GM19023 (cell line): ENCODE data around the gene SFR1.

Experiments used
- ATAC-seq: cut with Tn5 transposase; IDR thresholded peaks from one replicate; pipeline ENCODE4 v1.9.1; 2021; ENCODE audit warnings: mild to moderate bottlenecking, moderate library complexity; ENCODE audit not compliant: unreplicated experiment

Gene SFR1

DNA sequence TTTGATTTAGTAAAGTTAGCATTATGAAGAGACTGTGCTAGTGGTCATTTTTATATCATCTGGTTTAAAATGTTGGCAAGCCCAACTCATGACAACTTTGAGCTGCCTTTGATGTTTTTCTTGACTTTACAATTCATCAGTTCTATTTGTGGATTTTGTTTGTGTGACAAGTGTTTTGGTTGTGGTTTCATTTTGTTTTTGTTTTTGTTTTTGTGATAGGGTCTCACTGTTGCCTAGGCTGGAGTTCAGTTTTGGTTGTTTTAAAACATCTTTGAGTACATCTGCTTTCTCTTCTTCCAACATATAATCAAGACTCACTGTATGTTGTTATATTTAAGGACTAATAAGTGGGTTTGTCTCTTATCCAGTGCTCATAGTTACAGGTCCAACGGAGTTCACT is 17.6 kb upstream of the SFR1 start:
- no peak for ATAC-seq

DNA sequence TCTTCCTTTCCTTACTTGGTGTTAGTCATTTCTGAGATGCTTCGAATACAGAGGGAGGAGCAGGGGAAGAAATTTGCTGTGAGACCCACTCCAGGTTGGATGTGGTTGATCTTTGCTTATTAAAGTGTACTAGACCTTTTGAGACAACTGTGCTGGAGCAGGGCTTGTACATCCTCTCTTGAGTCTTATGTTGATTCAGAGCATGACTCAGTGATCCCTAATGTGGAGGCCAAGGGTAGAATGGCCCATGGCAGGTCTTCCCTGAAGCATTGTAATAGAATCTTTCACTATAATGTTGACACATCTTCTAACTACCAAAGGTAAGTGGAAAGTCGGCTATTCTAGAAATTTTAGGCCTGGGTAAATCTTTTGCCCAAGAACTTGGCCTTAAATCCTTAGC is 17.0 kb upstream of the SFR1 start:
- no peak for ATAC-seq

DNA sequence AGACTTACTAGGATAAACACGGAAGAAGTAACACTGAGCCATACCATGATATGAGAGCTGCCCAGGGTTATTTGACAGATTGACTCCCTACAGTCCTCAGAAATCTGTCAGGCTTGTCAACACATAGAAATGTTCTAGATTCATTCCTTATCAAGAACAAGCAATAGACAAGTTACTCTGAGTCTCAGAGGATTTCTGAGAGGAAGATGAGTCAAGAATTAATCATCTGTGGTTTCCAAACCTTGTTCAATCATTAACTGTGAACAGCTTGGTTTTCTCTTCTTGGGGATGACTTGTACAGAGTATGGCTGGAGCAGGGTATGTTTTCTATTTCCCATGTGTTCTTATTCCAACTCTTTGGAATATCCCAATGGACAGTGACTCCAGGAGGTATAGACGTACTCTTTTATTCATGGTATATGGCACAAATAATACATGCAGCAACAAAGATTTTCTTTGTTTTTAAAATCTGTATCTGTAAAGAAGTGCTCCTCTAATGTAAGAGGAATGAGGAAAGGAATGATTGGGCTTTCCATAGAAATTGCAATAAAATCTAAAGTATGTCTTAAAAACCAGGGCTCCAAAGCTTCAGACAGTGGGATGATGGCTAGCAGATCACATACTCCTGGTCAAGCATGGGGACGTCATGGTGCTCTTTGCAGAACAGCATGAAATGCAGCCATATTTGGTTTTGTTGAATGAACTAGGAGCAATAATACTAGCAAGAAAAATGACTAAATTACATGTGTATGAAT is 11.9 kb upstream of the SFR1 start:
- peak; percentile 78 for ATAC-seq

DNA sequence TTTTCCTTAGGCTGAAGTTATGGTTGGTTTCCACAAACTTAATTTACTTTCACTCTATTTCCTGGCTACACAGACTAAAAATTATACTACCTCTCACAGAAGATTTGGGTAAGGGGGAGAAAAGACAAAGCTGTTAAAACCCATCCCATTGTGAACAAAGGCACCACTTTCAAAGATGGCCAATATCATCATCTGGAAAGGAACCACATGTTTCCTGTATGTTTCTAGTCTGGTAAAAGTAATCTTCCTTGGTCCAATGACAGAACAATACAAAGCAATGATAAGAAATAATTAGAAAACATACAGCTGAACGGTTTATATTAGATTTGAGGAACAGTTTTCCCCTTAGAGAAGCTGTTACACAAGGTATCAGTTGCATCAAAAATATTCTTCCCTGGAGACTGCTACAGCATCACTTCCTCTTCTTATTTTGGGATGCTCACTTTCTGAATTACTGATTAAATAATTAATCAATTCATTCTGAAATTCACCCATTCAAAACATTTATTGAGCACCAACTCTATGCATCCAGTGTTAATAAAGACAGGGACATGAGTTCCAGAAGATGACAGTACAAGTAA is 8.5 kb upstream of the SFR1 start:
- ATAC-seq: no peak

DNA sequence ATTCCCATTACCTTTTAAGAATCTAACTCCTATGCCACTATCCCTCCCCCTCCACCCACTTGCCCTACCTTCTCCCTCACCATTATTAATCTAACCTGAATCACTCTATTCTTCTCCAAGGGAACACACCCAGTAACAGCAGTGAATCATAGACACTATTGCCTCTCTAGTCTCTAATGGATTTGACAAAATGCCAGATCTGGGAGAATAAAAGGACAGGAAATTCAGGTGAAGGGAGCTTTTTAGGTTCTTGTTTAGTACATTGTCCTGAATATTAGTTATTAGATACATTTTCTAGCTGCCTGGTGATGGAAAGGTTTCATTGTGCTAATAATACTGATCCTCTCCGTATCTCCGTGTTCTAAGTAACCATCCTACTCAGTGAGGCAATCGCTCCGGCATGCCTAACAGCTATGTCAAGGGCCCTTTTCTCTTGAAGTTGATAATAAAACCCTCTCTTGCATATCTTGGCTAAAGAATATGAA is 4.1 kb upstream of the SFR1 start:
- ATAC-seq: no peak

DNA sequence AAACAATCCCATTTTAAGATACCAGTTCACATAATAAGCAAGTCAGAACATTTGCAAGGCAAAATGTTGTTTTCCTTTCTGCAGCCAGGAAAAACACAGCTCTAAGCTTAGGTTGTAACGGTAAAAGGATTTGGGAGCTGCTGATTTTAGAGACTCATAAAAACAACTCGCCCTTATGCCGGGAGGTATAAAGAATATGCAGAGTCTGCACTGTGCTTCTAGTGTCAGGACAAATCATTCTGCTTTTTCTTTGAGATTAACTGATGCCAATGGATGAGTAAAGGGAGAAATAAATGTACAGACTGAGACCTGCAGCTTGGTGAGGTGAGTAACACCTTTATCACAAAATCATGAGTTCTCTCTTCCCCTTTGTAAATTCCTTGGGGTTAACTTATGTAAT is 2.0 kb upstream of the SFR1 start:
- ATAC-seq: no peak

DNA sequence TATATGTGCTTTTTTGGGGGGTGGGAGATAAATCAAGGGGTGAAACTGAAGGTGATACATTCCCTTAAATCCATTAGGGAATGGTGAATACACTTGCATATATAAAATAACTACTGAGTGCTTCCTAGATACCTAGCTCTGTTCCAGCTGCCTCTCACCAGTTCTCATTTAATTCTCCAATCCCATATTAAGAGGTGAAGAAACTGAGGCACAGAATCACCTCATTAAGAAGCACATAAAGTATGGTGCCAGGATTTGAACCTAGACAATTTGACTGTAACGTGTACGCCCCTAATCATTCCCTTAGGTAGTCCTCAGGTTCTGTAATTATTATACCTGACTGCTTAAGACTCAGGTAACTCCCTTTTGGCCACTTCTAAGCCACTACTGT is 1.5 kb upstream of the SFR1 start:
- no peak for ATAC-seq

DNA sequence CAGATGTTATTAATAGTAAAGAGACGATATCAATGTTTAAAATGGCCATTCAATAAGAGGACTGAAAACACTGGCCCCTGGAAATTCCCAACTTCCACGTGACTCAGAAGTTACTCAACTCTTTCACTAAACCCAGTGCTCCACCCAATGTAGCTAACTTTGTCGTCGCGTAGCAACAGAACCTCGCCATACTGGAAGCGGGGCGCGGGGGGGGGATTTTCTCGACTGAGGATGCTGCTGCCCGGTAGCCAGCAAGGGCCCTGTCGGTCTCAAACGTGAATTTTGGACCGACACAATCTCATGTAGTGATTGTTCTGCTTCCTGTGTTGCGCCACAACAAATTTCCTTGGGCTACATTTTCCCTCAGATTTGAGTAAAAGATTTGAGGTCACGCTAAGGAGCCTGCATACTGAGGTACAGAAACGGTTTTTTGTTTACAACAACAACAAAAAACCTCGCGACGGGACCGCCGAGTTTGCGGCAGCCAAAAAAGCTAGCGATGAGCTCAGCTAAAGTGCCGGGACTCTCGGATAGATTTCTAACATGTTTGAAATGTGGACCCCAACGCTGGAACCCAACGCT is 977 bp upstream of the SFR1 start:
- ATAC-seq: no peak

DNA sequence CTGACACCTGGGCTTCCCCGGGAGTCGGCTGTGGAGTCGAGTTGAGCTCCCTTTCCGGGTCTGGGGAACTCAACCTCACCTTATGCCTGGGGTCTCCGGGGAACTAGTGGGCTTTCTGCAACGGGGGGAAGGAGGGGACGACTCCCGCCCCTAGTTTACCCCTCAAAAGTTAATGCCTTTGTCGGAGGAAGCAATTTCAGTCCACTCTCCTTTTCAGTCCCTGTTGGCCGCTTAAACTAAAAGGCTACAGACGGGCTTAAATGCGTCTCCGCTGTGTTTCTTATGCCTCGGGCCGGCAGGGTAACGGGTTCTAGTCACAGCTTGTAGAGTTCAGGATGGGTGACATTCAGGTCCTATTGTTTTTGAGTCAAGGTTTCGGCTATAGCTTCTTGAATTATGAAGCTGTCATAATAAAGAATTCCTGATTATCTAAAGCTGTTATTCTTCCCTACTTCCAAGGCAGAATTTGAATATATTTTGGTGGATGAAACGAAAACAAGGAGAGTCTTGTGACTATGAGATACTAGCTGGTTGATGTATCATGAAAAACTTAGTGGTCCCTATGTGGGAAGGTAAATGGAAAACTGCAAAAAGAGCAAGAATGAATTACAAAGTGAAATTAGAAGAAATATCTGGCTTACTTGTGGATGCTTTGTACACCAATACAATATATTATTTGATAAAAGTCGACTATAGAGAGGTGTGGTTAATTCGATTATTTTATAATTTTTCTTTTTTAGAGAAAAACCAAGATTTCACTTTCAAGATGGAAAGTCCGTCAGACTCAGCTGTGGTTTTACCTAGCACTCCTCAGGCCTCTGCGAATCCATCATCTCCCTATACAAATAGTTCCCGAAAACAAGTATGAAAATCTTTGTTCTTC is 495 bp downstream of the SFR1 start:
- peak; percentile 0 for ATAC-seq

DNA sequence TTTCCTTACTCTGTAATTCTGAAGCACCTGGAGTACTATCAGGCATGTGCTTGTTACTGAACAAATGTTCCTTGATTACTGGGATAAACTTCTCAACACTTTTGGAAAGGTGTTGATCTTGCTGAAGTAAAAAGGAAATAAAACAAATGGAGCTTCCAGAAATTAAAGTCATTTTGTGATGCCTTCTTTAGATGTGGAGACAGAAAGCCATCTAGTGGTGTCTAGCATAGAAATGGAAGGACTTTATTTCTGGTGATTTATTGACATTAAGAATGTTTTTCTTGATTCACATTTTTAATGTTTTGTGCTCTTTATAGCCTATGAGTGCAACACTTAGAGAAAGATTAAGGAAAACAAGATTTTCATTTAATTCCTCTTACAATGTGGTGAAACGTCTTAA is 1.4 kb downstream of the SFR1 start:
- ATAC-seq: no peak

DNA sequence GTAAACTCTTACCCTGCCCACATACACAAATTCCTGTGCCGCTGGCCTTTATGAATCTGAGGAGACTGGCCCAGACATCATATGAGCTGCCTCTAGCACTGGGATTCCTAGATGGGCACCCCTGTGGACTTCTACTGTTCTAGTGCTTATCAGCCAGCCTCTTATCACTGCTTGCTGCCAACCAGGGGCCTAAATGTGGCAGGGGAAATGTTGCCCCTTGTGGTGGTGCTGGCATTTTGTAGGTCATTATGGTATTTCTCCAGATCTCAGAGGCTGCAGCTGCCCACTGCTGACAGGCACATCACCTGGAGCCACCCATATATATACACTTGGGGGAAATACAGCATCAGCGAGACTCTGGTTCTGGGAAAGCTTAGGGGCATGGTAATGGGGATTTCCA is 5.4 kb downstream of the SFR1 start:
- no peak for ATAC-seq

DNA sequence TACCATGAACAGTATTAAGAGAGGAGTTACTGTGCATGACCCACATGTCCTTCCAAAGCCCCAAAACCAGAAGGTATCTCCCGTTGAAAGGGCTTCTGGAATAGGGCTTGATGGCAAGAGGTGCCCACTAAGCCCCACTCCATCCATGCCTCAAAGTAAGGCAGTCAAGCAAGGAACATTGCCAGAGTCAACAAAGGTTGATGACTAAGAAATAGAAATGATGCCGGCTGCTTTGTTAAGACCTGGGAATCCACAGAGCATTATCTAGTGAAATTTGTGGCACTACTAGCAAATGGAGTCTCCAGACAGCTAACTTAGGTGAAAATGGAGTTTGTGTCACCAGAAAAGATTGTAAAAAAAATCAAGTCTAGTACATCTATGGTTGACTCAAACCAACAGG is 6.2 kb downstream of the SFR1 start:
- ATAC-seq: no peak

DNA sequence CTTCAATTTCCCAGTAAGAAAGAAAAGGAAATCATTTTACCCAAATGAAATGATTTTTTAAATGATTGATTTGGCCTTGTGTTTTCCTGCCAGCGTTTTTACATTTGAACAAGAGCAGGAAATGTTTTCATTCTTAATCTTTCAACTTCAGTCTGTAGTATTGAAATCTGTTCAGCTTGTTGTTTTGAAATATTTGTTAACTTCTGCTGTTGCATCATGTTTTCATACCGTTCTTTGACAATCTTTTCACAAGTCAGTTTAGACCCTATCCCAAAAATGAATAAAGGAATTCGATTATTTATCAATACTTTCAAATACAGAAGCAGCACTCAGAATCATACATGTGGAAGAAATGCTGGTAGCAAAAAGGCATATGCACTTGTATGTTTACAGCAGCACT is 8.1 kb downstream of the SFR1 start:
- ATAC-seq: no peak

DNA sequence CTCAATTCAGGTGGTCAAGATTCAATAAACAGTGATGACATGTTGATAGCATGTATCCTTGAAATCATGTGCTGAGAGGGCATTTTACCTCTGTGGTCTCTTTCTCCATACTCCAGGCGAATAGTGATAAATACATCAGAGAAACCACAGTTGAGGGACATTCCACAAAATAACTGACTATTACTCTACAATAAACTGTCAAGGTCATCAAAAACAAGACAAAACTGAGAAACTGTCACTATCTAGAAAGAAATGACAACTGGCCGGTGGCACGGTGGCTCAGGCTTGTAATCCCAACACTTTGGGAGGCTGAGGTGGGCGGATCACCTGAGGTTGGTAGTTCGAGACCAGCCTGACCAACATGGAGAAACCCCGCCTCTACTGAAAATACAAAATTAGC is 16.2 kb downstream of the SFR1 start:
- ATAC-seq: no peak

DNA sequence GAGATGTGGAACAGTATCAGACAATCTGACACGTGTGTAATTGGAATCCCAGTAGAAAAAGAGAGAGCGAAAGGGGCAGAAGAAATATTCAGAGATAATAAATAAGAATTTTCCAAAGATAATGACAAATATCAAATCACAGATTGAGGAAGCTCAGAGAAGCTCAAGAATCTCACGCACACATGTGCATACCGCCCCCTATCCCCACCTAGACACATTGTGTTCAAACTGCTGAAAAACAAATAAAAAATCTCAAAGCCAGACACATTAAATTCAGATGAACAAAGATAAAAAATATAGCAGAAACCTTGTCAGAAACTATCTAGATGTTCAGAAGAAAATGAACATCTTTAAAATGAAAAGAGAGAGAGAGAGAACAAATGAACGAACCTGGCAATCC is 17.2 kb downstream of the SFR1 start:
- ATAC-seq: no peak

DNA sequence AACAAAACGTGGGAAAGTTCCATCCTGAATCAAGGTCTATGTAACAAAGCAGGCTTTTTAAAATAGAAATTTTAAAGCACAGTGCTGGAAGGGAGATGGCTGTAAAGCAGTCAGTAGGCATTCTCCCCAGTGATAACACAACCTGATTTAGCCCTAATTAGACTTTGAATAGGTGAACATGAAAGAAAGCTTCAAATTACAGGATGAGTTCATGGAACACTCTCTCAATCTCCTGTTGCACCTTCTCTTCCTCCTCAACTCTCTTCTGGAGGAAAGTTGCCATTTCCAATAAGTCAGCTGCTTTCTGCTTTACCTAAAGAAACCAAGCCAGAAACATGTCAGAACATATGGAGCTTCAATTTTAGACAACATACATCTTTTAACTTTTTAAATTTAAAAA is 20.1 kb downstream of the SFR1 start:
- ATAC-seq: no peak

DNA sequence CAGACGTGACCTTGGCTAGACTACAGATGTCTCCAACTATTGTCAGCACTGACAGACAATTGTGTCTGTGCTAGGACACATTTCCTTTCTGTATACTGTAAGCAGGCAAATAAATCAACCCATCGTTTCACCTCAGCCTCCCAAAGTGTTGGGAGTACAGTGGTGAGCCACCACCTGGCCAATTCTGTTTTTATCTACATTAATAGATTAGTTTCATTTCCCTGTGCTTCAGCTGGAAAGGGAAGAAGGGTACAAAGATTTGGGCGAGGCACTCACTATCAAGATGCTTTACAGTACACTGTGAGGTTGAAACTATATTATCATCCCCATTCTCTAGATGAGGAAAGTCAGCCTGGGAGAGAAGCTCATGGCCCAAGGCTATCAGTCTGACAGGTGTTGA is 21.9 kb downstream of the SFR1 start:
- ATAC-seq: no peak

DNA sequence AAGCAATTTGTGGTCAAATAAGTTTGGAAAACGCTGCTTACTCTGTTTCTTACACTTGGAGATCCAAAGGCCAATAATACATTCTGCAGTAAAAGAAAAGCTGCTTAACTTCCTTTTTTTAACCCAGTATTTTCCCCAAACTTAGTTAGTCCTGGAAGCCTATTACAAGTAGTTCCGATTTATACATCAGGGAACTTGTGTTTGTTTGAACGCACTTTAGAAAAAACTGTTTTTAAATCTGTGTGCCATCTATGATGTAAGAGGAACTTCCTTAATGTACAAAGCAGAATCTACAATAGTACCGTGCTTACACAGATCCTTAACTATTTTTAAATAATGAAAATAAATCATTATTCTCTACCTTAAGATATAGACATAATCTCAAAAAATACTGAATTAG is 23.0 kb downstream of the SFR1 start:
- no peak for ATAC-seq

DNA sequence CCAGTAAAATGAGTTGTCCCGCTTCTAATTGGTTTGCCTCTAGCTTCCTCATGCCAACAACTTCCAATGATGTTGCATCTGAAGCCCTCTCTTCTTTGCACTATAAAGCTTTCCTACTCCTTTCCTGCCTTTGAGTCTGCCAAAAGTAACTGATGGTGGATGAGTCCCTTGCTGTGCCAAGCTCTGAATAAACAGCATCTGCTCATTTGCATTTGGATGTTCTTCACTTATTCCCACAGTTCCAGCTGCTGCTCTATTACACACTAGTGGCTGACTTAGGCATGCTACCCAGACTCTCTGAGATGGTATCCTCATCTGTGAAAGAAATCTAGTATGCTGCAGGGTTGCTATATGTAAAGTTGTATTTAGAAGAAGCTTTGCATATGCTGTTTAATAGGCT is 24.9 kb downstream of the SFR1 start:
- ATAC-seq: no peak

DNA sequence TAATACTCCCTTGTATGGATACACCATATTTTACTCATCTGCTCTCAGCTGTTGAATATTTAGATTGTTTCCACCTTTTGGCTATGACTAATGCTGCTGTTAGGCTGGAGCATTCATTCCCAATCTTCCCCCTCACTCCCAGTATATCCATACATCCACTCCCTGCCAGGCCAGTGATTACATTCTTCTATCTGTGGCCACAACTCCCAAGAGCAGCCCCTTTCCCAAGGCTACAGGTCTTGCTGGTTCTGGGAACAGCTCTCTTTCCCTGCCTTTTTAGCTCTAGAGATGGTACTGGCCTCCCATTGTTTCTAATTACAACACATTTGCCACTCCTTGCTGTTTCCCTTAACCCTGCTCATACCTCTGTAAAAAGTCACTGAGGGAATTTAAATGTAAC is 28.2 kb downstream of the SFR1 start:
- no peak for ATAC-seq

DNA sequence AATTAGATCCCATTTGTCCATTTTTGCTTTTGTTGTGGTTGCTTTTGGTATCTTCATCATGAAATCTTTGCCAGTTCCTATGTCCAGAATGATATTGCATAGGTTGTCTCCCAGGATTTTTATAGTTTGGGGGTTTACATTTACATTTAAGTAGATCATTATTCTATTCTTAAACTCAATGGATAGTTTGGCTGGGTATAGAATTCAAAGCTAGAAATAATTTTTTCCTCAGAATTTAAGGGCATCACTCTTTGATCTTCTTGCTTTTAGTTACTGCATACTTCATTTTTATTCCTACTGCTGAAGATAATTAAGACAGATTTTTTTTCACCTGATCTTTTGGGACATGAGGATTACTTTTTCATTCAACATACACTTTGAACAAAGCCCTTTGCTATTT is 29.8 kb downstream of the SFR1 start:
- ATAC-seq: no peak

DNA sequence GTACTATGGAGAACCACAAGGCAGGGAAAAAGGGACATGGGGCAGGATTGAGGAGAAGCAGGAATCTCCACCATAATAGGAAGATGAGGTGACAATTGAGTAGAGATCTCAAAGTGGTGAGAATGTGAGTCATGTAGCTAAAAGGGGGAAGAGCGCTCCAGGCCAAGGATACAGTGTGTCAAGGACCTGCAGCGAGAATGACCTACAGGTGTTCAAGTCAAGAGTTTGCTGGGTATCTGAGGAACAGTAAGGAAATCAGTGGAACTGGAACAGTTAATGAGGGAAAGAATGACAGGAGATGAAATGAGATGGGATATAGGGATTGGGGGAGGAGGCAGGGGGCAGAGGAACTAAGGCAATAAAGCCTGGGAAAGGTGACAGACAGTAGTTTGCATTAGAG is 33.6 kb downstream of the SFR1 start:
- no peak for ATAC-seq
